ENCODE measurements around the gene BMX.

The BMX gene

GRCh38 chrX:15483891-15484290 is 16.7 kb upstream of the BMX start:
- CTCF ChIA-PET: interaction anchor here (1.5 kb wide), 1 partner anchor 16 kb away, joined by 4 read pairs; no protein-coding TSS in a partner anchor
- POLR2A ChIA-PET: no interaction called here
- TF ChIP-seq CTCF (IDR thresholded peaks at IDR 0.05; ENCODE audit: control extremely low read depth, extremely low read depth, low read depth, missing control alignments): no peak
- no peak for DNase-seq (ENCODE audit: extremely low spot score)

- ChIA-PET CTCF (interaction anchor here (0.7 to 2.0 kb wide), 5 partner anchors 9 to 143 kb away, joined by 3 to 8 read pairs (median 4); no protein-coding TSS in a partner anchor), POLR2A (no interaction called here)
- TF ChIP-seq CTCF (IDR thresholded peaks at IDR 0.05; ENCODE audit: control extremely low read depth, extremely low read depth, low read depth, missing control alignments): no peak
- DNase-seq (ENCODE audit: extremely low spot score): no peak
These were observed 8.1 kb upstream of the BMX start for GRCh38 chrX:15492469-15492868.

GRCh38 chrX:15493118-15493962 is 7.3 kb upstream of the BMX start, which contains the start of gene PIR:
Gene PIR, minus strand, starts transcription at chrX:15493333. Its CDS starts 2,076 bp downstream, at chrX:15491257.
- ChIA-PET CTCF (interaction anchor here (0.9 to 2.0 kb wide), 6 partner anchors 14 to 144 kb away, joined by 3 to 8 read pairs (median 4); no protein-coding TSS in a partner anchor), POLR2A (no interaction called here)
- peak; percentile 21 for TF ChIP-seq CTCF (IDR thresholded peaks at IDR 0.05; ENCODE audit: control extremely low read depth, extremely low read depth, low read depth, missing control alignments)
- DNase-seq (ENCODE audit: extremely low spot score): peak; percentile 81

GRCh38 chrX:15495801-15496200 is 4.8 kb upstream of the BMX start:
- ChIA-PET CTCF (interaction anchor here (1.3 kb wide), 1 partner anchor 25 kb away, joined by 3 read pairs; no protein-coding TSS in a partner anchor), POLR2A (no interaction called here)
- TF ChIP-seq CTCF (IDR thresholded peaks at IDR 0.05; ENCODE audit: control extremely low read depth, extremely low read depth, low read depth, missing control alignments): no peak
- no peak for DNase-seq (ENCODE audit: extremely low spot score)

- no peak for DNase-seq (ENCODE audit: extremely low spot score)
- POLR2A ChIA-PET: no interaction called here
- CTCF ChIA-PET: no interaction called here
- no peak for TF ChIP-seq CTCF (IDR thresholded peaks at IDR 0.05; ENCODE audit: control extremely low read depth, extremely low read depth, low read depth, missing control alignments)
These were observed 3.8 kb upstream of the BMX start for GRCh38 chrX:15496824-15497223.

- ChIA-PET CTCF (no interaction called here), POLR2A (no interaction called here)
- peak; percentile 65 for DNase-seq (ENCODE audit: extremely low spot score)
- peak; percentile 53 for TF ChIP-seq CTCF (IDR thresholded peaks at IDR 0.05; ENCODE audit: control extremely low read depth, extremely low read depth, low read depth, missing control alignments)
These were observed 2.7 kb upstream of the BMX start for GRCh38 chrX:15497865-15498264.

All from GM10248 (cell line).